CD4-positive, alpha-beta memory T cell (primary cell): ENCODE measurements around the gene RBMS3. TPM values are rescaled to one million over a fixed set of nuclear protein-coding genes. Genes with fewer than 3 reads are reported as not detected.
"Not testable (repeated sequence)": the region's sequence is repeated elsewhere in the genome, so short reads cannot be mapped to it uniquely, and the experiment has no call there.

Experiments used
- CTCF ChIA-PET: fragments of 350-600 bp; sonication (Branson Sonifier 250); formaldehyde crosslinking; loops from one replicate; lab custom pipeline; 2021; ENCODE audit warnings: inconsistent platforms; ENCODE audit not compliant: partially characterized antibody; lab: Charles Lee
- POLR2A ChIA-PET: fragments of 350-600 bp; sonication (Branson Sonifier 250); formaldehyde crosslinking; loops from one replicate; lab custom pipeline; 2021; ENCODE audit not compliant: partially characterized antibody; lab: Charles Lee
- DNase-seq, 5 donors: peaks; one replicate each; pipeline versions ENCODE4 v3.0.0 to v3.0.0-alpha.2; 2020 to 2022; ENCODE audit warnings: mixed read lengths in 1 of 5
- H3K27ac ChIP-seq: one replicate; pipeline ENCODE4 v1.7.0; 2013; ENCODE audit warnings: low read depth, low read length
- H3K27me3 ChIP-seq: 2 replicates; pipeline ENCODE4 v1.7.0; 2013; ENCODE audit warnings: mild to moderate bottlenecking, low read length, moderate library complexity; ENCODE audit not compliant: insufficient read depth
- H3K36me3 ChIP-seq: 2 replicates; pipeline ENCODE4 v1.7.0; 2013; ENCODE audit warnings: mild to moderate bottlenecking, low read length, moderate library complexity; ENCODE audit not compliant: insufficient read depth
- H3K4me1 ChIP-seq: 2 replicates; pipeline ENCODE4 v1.7.0; 2013; ENCODE audit warnings: mild to moderate bottlenecking, low read length, moderate library complexity; ENCODE audit not compliant: insufficient read depth
- H3K4me3 ChIP-seq, 2 donors: one replicate each; pipeline ENCODE4 v1.7.0; 2013; ENCODE audit warnings: low read length in 2 of 2, mild to moderate bottlenecking in 1 of 2
- H3K9me3 ChIP-seq, 2 donors: one replicate each; pipeline ENCODE4 v1.7.0; 2013; ENCODE audit warnings: low read length in 2 of 2, control low read depth in 1 of 2; ENCODE audit not compliant: control insufficient read depth in 1 of 2
- H3K27ac Mint-ChIP-seq, 7 donors: one replicate each; pipeline ENCODE4 v1.8.0; 2020 to 2021; ENCODE audit warnings: mixed read lengths in 7 of 7, mild to moderate bottlenecking in 6 of 7, inconsistent platforms in 3 of 7, moderate library complexity in 3 of 7
- H3K27me3 Mint-ChIP-seq, 2 donors: one replicate each; pipeline ENCODE4 v1.8.0; 2020 to 2021; ENCODE audit warnings: mixed read lengths in 2 of 2
- H3K36me3 Mint-ChIP-seq, 2 donors: one replicate each; pipeline ENCODE4 v1.8.0; 2020 to 2021; ENCODE audit warnings: mixed read lengths in 2 of 2, inconsistent platforms in 1 of 2, mild to moderate bottlenecking in 1 of 2
- H3K4me1 Mint-ChIP-seq, 4 donors: one replicate each; pipeline ENCODE4 v1.8.0; 2020 to 2021; ENCODE audit warnings: mixed read lengths in 4 of 4, mild to moderate bottlenecking in 1 of 4
- H3K4me3 Mint-ChIP-seq, 8 donors: one replicate each; pipeline ENCODE4 v1.8.0; 2020 to 2021; ENCODE audit warnings: mixed read lengths in 8 of 8, mild to moderate bottlenecking in 7 of 8, moderate library complexity in 6 of 8, inconsistent platforms in 3 of 8
- H3K9me3 Mint-ChIP-seq, 8 donors: one replicate each; pipeline ENCODE4 v1.8.0; 2020 to 2021; ENCODE audit warnings: mixed read lengths in 8 of 8, mild to moderate bottlenecking in 5 of 8, inconsistent platforms in 3 of 8, moderate library complexity in 1 of 8
- intact Hi-C: fragments of 100-400 bp; cut with micrococcal nuclease; formaldehyde crosslinking; loops from one replicate; pipeline ENCODE4 v1.15.1; 2023
- polyA plus RNA-seq, 2 donors: library from polyadenylated mRNA; unstranded; fragments of 300-500 nt; fragmentation: Illumina TruSeq; gene quantifications; one replicate each; pipeline ENCODE4 v1.2.3, GENCODE V29; 2021
- total RNA-seq, 2 experiments: library from RNA; stranded (reverse); gene quantifications; one replicate each; pipeline ENCODE4 v1.2.3, GENCODE V29; 2021

The RBMS3 gene
- total and polyA plus RNA-seq, 4 experiments from 2014 or later: 0.70 to 1.6 (median 1.0) TPM; not detected in 1

- Histone ChIP-seq H3K27ac (no peak overlapping the region), H3K27me3 (no peaks in the 10 kb centered on the region), H3K4me1 (no peaks in the 10 kb centered on the region), H3K4me3 (no peak overlapping the region), H3K9me3 (no peaks in the 10 kb centered on the region), H3K36me3 (no peaks in the 10 kb centered on the region)
- no peaks in the 10 kb centered on the region for H3K36me3 Mint-ChIP-seq
- intact Hi-C loops: no loop called here
- no peak for DNase-seq
- no peak overlapping the region for H3K4me3 Mint-ChIP-seq
- H3K9me3 Mint-ChIP-seq: peaks cover 0 to 4% (median 0%) of the 10 kb centered on the region in 8 donors
- ChIA-PET CTCF (no interaction called here), POLR2A (no interaction called here)
- no peak overlapping the region for H3K27ac Mint-ChIP-seq
- no peaks in the 10 kb centered on the region for H3K4me1 Mint-ChIP-seq
- H3K27me3 Mint-ChIP-seq: no peaks in the 10 kb centered on the region
Observed at GRCh38 chr3:29655015-29655747, 374.3 kb downstream of the RBMS3 start.

- Mint-ChIP-seq H3K27me3 (no peaks in the 10 kb centered on the region), H3K9me3 (peaks cover 0 to 6% (median 0%) of the 10 kb centered on the region in 8 donors), H3K4me3 (no peak overlapping the region), H3K27ac (no peak overlapping the region), H3K4me1 (no peaks in the 10 kb centered on the region), H3K36me3 (no peaks in the 10 kb centered on the region)
- Histone ChIP-seq H3K27me3 (no peaks in the 10 kb centered on the region), H3K4me1 (no peaks in the 10 kb centered on the region), H3K36me3 (no peaks in the 10 kb centered on the region), H3K4me3 (no peak overlapping the region), H3K9me3 (no peaks in the 10 kb centered on the region), H3K27ac (no peak overlapping the region)
- CTCF ChIA-PET: no interaction called here
- POLR2A ChIA-PET: no interaction called here
- intact Hi-C loops: no loop called here
- DNase-seq: no peak
Observed at GRCh38 chr3:29665688-29666087, 384.8 kb downstream of the RBMS3 start.

DNA sequence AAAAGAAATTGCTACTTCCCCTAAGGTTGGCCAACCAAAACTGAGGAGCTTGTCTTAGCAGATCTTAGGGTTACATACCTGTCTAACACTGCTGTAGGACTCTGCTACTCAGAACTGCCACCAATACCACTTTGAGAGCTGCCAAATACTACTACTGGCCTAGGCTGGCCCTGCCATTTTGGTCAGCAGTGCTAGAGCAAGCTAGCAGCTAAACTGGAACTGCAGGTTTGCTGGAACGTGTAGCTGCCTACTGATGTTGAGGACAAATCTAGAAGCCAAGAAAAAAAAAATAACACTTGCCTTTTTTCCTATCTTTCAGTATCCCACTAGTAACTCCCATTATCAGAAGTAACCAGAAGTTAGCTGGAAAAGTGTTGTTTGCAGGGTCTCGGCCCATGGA is 387.4 kb downstream of the RBMS3 start:
- Histone ChIP-seq H3K36me3 (no peaks in the 10 kb centered on the region), H3K27ac (no peak overlapping the region), H3K4me1 (no peaks in the 10 kb centered on the region), H3K27me3 (no peaks in the 10 kb centered on the region), H3K9me3 (no peaks in the 10 kb centered on the region), H3K4me3 (no peak overlapping the region)
- no peaks in the 10 kb centered on the region for H3K36me3 Mint-ChIP-seq
- H3K4me3 Mint-ChIP-seq: no peak overlapping the region
- ChIA-PET POLR2A (no interaction called here), CTCF (no interaction called here)
- DNase-seq: no peak
- no peak overlapping the region for H3K27ac Mint-ChIP-seq
- H3K9me3 Mint-ChIP-seq: peaks cover 0 to 6% (median 2%) of the 10 kb centered on the region in 8 donors
- no peaks in the 10 kb centered on the region for H3K27me3 Mint-ChIP-seq
- H3K4me1 Mint-ChIP-seq: no peaks in the 10 kb centered on the region
- intact Hi-C loops: no loop called here

- peaks cover 0 to 7% (median 2%) of the 10 kb centered on the region in 8 donors for H3K9me3 Mint-ChIP-seq
- Histone ChIP-seq H3K27ac (no peak overlapping the region), H3K27me3 (no peaks in the 10 kb centered on the region), H3K36me3 (no peaks in the 10 kb centered on the region), H3K4me3 (no peak overlapping the region), H3K9me3 (no peaks in the 10 kb centered on the region), H3K4me1 (no peaks in the 10 kb centered on the region)
- no peak overlapping the region for H3K27ac Mint-ChIP-seq
- no peaks in the 10 kb centered on the region for H3K4me1 Mint-ChIP-seq
- no peak overlapping the region for H3K4me3 Mint-ChIP-seq
- CTCF ChIA-PET: no interaction called here
- H3K27me3 Mint-ChIP-seq: no peaks in the 10 kb centered on the region
- intact Hi-C loops: no loop called here
- POLR2A ChIA-PET: no interaction called here
- H3K36me3 Mint-ChIP-seq: no peaks in the 10 kb centered on the region
- no peak for DNase-seq
Observed at GRCh38 chr3:29668728-29669127, 387.9 kb downstream of the RBMS3 start.

- H3K4me1 Mint-ChIP-seq, H3K4me1 ChIP-seq, H3K36me3 ChIP-seq, H3K27ac ChIP-seq, DNase-seq, H3K4me3 Mint-ChIP-seq, H3K4me3 ChIP-seq, POLR2A ChIA-PET, H3K27ac Mint-ChIP-seq, H3K27me3 ChIP-seq, H3K9me3 ChIP-seq, H3K27me3 Mint-ChIP-seq, H3K36me3 Mint-ChIP-seq, CTCF ChIA-PET, intact Hi-C loops: not testable (repeated sequence)
- H3K9me3 Mint-ChIP-seq: peaks cover 0 to 20% (median 4%) of the 10 kb centered on the region in 8 donors
Observed at GRCh38 chr3:29670476-29670875, 389.6 kb downstream of the RBMS3 start.

- H3K4me3 Mint-ChIP-seq: no peak overlapping the region
- CTCF ChIA-PET: no interaction called here
- no peaks in the 10 kb centered on the region for H3K9me3 ChIP-seq
- H3K4me1 ChIP-seq: no peaks in the 10 kb centered on the region
- no peak overlapping the region for H3K27ac ChIP-seq
- peaks cover 0 to 29% (median 3%) of the 10 kb centered on the region in 8 donors for H3K9me3 Mint-ChIP-seq
- intact Hi-C loops: no loop called here
- H3K27me3 Mint-ChIP-seq: no peaks in the 10 kb centered on the region
- POLR2A ChIA-PET: no interaction called here
- H3K27ac Mint-ChIP-seq: no peak overlapping the region
- H3K36me3 Mint-ChIP-seq: no peaks in the 10 kb centered on the region
- no peak overlapping the region for H3K4me3 ChIP-seq
- H3K27me3 ChIP-seq: no peaks in the 10 kb centered on the region
- H3K4me1 Mint-ChIP-seq: no peaks in the 10 kb centered on the region
- DNase-seq: no peak
- H3K36me3 ChIP-seq: no peaks in the 10 kb centered on the region
Observed at GRCh38 chr3:29677421-29677820, 396.6 kb downstream of the RBMS3 start.

DNA sequence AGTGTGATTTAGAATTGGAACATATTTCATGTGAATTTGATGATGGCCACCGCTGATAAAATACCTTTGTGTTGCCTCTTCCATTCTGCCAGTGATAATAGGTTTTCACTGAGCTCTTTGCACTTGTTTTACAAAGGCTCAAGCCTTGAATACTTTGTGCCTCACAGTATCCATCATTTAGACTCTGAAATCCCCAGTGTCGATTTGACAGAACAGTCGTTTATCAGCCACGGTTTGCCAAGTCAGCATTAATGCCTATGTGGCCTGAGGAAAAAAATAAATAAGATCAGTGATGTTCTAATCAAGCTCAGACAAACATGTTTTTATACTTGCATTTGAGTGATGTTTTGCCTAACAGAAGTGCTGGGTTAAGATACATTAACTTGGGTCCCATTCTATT is 399.1 kb downstream of the RBMS3 start:
- Mint-ChIP-seq H3K36me3 (no peaks in the 10 kb centered on the region), H3K27ac (no peak overlapping the region), H3K27me3 (no peaks in the 10 kb centered on the region), H3K4me3 (no peak overlapping the region), H3K9me3 (peaks cover 0 to 14% (median 0%) of the 10 kb centered on the region in 8 donors), H3K4me1 (no peaks in the 10 kb centered on the region)
- Histone ChIP-seq H3K4me1 (no peaks in the 10 kb centered on the region), H3K4me3 (no peak overlapping the region), H3K27me3 (no peaks in the 10 kb centered on the region), H3K9me3 (no peaks in the 10 kb centered on the region), H3K27ac (no peak overlapping the region), H3K36me3 (no peaks in the 10 kb centered on the region)
- DNase-seq: no peak
- intact Hi-C loops: no loop called here
- ChIA-PET POLR2A (no interaction called here), CTCF (interaction anchor here (0.6 kb wide), 1 partner anchor 236 kb away, joined by 3 read pairs; no protein-coding TSS in a partner anchor)
